ENCODE data around the gene DLG2. TPM values are rescaled to one million over a fixed set of nuclear protein-coding genes. Genes with fewer than 3 reads are reported as not detected.

Gene DLG2
- total and polyA plus RNA-seq, 2 of the 8 experiments (the other 6 are each of a cell fraction or from before 2014, with no cell fraction given): 1.7 to 14.3 TPM

GRCh38 chr11:84146826-84147225 lies 1480.3 kb downstream of the DLG2 start:
- no peak overlapping the region for H3K4ac ChIP-seq (replicated peaks; ENCODE audit: insufficient read length, low read depth, low read length)
- no peaks in the 10 kb centered on the region for H3K79me1 ChIP-seq (ENCODE audit: low read depth, low read length)
- ChIA-PET POLR2A (ENCODE audit: partially characterized antibody) (no interaction called here), CTCF (ENCODE audit: partially characterized antibody) (interaction anchor here (0.6 to 2.9 kb wide), 11 partner anchors 9 to 326 kb away, joined by 3 to 19 read pairs (median 4); no protein-coding TSS in a partner anchor)
- no peak overlapping the region for H2BK120ac ChIP-seq (replicated peaks; ENCODE audit: low read depth, low read length)
- FAIRE-seq (no peak), DNase-seq (ENCODE audit: low read depth in 1 of 2, low spot score in 2 of 2) (no peak)
- H3K79me2 ChIP-seq (ENCODE audit: control insufficient read depth in 1 of 2, insufficient read depth in 2 of 2, low read length in 2 of 2): no peaks in the 10 kb centered on the region
- no peak overlapping the region for H2AK5ac ChIP-seq (ENCODE audit: low read depth, low read length)
- H4K5ac ChIP-seq (ENCODE audit: insufficient read length, low read depth, low read length): no peak overlapping the region
- no peak overlapping the region for H3K4me3 ChIP-seq (ENCODE audit: extremely low read depth in 1 of 4, insufficient read depth in 2 of 4, low read depth in 3 of 4, low read length in 4 of 4)
- H3K23me2 ChIP-seq (ENCODE audit: low read depth, low read length): no peaks in the 10 kb centered on the region
- H3K18ac ChIP-seq (ENCODE audit: extremely low read depth, low read length): no peak overlapping the region
- no peaks in the 10 kb centered on the region for H3K27me3 ChIP-seq (replicated peaks in 1 of 4; ENCODE audit: control insufficient read depth in 3 of 4, extremely low read depth in 1 of 4, insufficient read depth in 3 of 4, low read length in 3 of 4)
- WGBS, 2 experiments (ENCODE audit: extremely low coverage in 1 of 2, insufficient coverage in 1 of 2, insufficient read length in 1 of 2, insufficient replicate concordance in 2 of 2, low coverage in 1 of 2, low lambda C conversion rate in 2 of 2, missing lambda C conversion rate in 1 of 2): 80% methylated on average over 2 of the region's 2 CpGs; no CpG with 5 or more reads in 1 of the 2 experiments
- no peak overlapping the region for H4K91ac ChIP-seq (replicated peaks; ENCODE audit: insufficient read length, low read length)
- H3K9me3 ChIP-seq (ENCODE audit: insufficient read depth in 2 of 2, low read depth in 1 of 2, low read length in 1 of 2): no peaks in the 10 kb centered on the region
- H4K20me1 ChIP-seq (replicated peaks in 1 of 2; ENCODE audit: control insufficient read depth in 1 of 2, insufficient read depth in 2 of 2, low read length in 2 of 2): no peaks in the 10 kb centered on the region
- no peak overlapping the region for H3K9ac ChIP-seq (replicated peaks in 1 of 4; ENCODE audit: extremely low read depth in 1 of 4, low read depth in 3 of 4, low read length in 3 of 4)
- H3K27ac ChIP-seq (ENCODE audit: low read depth, low read length): no peak overlapping the region
- H3K4me2 ChIP-seq (ENCODE audit: insufficient read depth in 1 of 2, low read depth in 2 of 2, low read length in 2 of 2): no peak overlapping the region
- no peak overlapping the region for H2BK15ac ChIP-seq (ENCODE audit: low read length)
- H2BK20ac ChIP-seq (ENCODE audit: low read length): no peak overlapping the region
- H4K8ac ChIP-seq (ENCODE audit: extremely low read depth, insufficient read depth, low read length): no peak overlapping the region
- no peaks in the 10 kb centered on the region for H3K36me3 ChIP-seq (ENCODE audit: control insufficient read depth in 2 of 4, insufficient read depth in 4 of 4, low read length in 3 of 4)
- 0 out of 2 replicates have a peak overlapping the region, but pooled peaks have one; percentile 64 for H2AFZ ChIP-seq (ENCODE audit: low read length)
- no peak overlapping the region for H2BK12ac ChIP-seq (ENCODE audit: low read depth, low read length)
- H3K56ac ChIP-seq (replicated peaks; ENCODE audit: insufficient read length, low read depth, low read length): no peak overlapping the region
- H3K14ac ChIP-seq (ENCODE audit: insufficient read length): no peak overlapping the region
- TF ChIP-seq RBBP5 (IDR thresholded peaks at IDR 0.05; ENCODE audit: borderline replicate concordance, low read depth, low read length): no peak
- TF ChIP-seq CBX5 (IDR thresholded peaks at IDR 0.05; ENCODE audit: low read depth, low read length): no peak
- TF ChIP-seq, protein P1, sequence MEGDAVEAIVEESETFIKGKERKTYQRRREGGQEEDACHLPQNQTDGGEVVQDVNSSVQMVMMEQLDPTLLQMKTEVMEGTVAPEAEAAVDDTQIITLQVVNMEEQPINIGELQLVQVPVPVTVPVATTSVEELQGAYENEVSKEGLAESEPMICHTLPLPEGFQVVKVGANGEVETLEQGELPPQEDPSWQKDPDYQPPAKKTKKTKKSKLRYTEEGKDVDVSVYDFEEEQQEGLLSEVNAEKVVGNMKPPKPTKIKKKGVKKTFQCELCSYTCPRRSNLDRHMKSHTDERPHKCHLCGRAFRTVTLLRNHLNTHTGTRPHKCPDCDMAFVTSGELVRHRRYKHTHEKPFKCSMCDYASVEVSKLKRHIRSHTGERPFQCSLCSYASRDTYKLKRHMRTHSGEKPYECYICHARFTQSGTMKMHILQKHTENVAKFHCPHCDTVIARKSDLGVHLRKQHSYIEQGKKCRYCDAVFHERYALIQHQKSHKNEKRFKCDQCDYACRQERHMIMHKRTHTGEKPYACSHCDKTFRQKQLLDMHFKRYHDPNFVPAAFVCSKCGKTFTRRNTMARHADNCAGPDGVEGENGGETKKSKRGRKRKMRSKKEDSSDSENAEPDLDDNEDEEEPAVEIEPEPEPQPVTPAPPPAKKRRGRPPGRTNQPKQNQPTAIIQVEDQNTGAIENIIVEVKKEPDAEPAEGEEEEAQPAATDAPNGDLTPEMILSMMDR (IDR thresholded peaks at IDR 0.05; ENCODE audit: control extremely low read depth in 1 of 3, insufficient read depth in 1 of 3, low read depth in 1 of 3, low read length in 3 of 3): peak in 2 of 3 experiments; percentile 26 to 32; a peak in 3 of 4 replicates
- TF ChIP-seq, protein P2, sequence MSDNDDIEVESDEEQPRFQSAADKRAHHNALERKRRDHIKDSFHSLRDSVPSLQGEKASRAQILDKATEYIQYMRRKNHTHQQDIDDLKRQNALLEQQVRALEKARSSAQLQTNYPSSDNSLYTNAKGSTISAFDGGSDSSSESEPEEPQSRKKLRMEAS (IDR thresholded peaks at IDR 0.05): no peak
- TF ChIP-seq RAD21 (IDR thresholded peaks at IDR 0.05 in 1 of 2, conservative IDR thresholded peaks at IDR 0.05 in 1 of 2; ENCODE audit: low read depth in 2 of 2, low read length in 2 of 2): peak; percentile 30 to 36; a peak in 2 of 4 replicates
- no peak for TF ChIP-seq CHD2 (IDR thresholded peaks at IDR 0.05; ENCODE audit: low read length)
- no peak overlapping the region for H2BK5ac ChIP-seq (ENCODE audit: low read depth, low read length)
- H3K23ac ChIP-seq (ENCODE audit: insufficient read length): no peak overlapping the region
- H3K4me1 ChIP-seq (replicated peaks in 1 of 4; ENCODE audit: control insufficient read depth in 3 of 4, insufficient read depth in 4 of 4, low read length in 3 of 4): no peaks in the 10 kb centered on the region
